ENCODE results near the gene SYVN1. TPM values are rescaled to one million over a fixed set of nuclear protein-coding genes. Genes with fewer than 3 reads are reported as not detected.
A peak's percentile ranks its signal among the peaks of the same experiment; 100 is the strongest.

Gene SYVN1
- total RNA-seq, 1 donor from 2014 or later, result 52.6 TPM

DNA sequence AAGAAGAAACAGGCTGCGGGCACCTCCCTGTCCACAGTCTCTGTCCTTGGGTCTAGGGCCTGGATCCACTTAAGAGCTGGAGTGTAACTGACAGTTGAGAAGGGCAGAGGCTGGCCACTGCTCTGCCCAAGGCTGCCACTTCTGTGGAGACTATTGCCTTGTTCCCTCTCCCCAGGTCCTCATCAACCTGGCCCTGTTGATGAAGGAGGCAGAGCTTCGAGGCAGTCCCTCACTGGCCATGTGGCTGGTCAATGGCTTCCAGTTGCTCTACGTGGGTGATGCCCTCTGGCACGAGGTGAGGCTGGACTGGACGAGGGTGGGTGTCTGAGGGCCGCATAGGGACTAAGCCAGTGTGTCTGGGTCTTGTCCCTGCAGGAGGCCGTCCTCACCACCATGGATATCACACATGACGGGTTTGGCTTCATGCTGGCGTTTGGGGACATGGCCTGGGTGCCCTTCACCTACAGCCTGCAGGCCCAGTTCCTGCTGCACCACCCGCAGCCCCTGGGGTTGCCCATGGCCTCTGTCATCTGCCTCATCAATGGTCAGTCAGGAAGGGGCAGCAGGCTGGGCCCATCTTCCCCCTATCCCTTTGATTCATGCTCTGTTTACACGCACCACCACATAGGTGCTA lies 19.7 kb downstream of the SYVN1 start:
- Mint-ChIP-seq H3K4me1 (peaks cover 37% of the 10 kb centered on the region), H3K4me3 (peak overlapping the region; percentile 39), H3K9me3 (no peaks in the 10 kb centered on the region), H3K27ac (no peak overlapping the region), H3K36me3 (peaks cover 9% of the 10 kb centered on the region), H3K27me3 (ENCODE audit: low read depth) (peaks cover 2% of the 10 kb centered on the region)
- TF ChIP-seq CTCF (IDR thresholded peaks at IDR 0.05; ENCODE audit: unreplicated experiment), result no peak
- DNase-seq (ENCODE audit: low spot score in 2 of 2, unreplicated experiment in 2 of 2), result no peak

GRCh38 chr11:65113839-65114238 lies 20.5 kb downstream of the SYVN1 start:
- Mint-ChIP-seq H3K4me1 (peaks cover 36% of the 10 kb centered on the region), H3K9me3 (no peaks in the 10 kb centered on the region), H3K27ac (peak overlapping the region; percentile 96), H3K4me3 (peak overlapping the region; percentile 95), H3K36me3 (peaks cover 8% of the 10 kb centered on the region), H3K27me3 (ENCODE audit: low read depth) (peaks cover 2% of the 10 kb centered on the region)
- DNase-seq (ENCODE audit: low spot score in 2 of 2, unreplicated experiment in 2 of 2), result no peak
- TF ChIP-seq CTCF (IDR thresholded peaks at IDR 0.05; ENCODE audit: unreplicated experiment), result no peak

GRCh38 chr11:65113361-65113756 lies 21.0 kb downstream of the SYVN1 start:
- H3K36me3 Mint-ChIP-seq, result peaks cover 3% of the 10 kb centered on the region
- no peak for TF ChIP-seq CTCF (IDR thresholded peaks at IDR 0.05; ENCODE audit: unreplicated experiment)
- peak overlapping the region; percentile 96 for H3K27ac Mint-ChIP-seq

DNA sequence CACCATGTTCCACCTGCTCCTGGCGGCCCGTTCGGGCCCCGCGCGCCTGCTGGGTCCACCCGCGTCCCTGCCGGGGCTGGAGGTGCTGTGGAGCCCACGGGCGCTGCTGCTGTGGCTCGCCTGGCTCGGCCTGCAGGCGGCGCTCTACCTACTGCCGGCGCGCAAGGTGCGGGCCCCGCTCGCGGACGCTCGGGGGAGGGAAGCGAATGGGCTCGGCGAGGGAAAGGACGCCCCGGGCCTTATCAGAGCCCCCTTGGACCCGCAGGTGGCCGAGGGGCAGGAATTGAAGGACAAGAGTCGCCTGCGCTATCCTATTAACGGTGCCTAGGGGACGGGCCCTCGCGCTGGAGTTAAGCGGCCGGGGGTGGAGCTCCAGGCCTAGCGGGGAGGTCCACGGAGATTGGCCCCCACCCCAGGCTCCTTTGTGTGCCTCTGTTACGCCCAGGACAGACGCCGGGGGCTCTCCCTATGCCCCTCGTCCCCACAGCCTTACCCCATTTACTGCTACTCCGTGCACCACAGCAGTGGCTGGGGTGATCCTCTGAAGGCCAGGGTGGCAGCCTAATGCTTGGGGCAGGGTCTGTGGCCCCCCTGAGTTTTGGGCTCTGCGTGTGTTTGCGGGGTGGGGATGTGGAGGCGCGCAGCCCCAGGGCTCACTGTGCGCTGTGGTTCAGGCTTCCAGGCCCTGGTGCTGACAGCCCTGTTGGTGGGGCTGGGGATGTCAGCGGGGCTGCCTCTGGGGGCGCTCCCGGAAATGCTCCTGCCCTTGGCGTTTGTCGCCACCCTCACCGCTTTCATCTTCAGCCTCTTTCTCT lies 21.6 kb downstream of the SYVN1 start:
- no peaks in the 10 kb centered on the region for H3K9me3 Mint-ChIP-seq
- H3K36me3 Mint-ChIP-seq, result peaks cover under 1% of the 10 kb centered on the region
- peak in 1 of 2 experiments; percentile 76 for DNase-seq (ENCODE audit: low spot score in 2 of 2, unreplicated experiment in 2 of 2)
- peak; percentile 84 for TF ChIP-seq CTCF (IDR thresholded peaks at IDR 0.05; ENCODE audit: unreplicated experiment)
- H3K27me3 Mint-ChIP-seq (ENCODE audit: low read depth), result peaks cover 2% of the 10 kb centered on the region
- H3K4me1 Mint-ChIP-seq, result peaks cover 34% of the 10 kb centered on the region
- peak overlapping the region; percentile 96 for H3K27ac Mint-ChIP-seq
- peak overlapping the region; percentile 95 for H3K4me3 Mint-ChIP-seq

More at GRCh38 chr11:65113361-65113756, 21.0 kb downstream of the SYVN1 start:
- H3K4me1 Mint-ChIP-seq, result peaks cover 36% of the 10 kb centered on the region
- H3K4me3 Mint-ChIP-seq, result peak overlapping the region; percentile 95
- no peaks in the 10 kb centered on the region for H3K9me3 Mint-ChIP-seq
- DNase-seq (ENCODE audit: low spot score in 2 of 2, unreplicated experiment in 2 of 2), result no peak
- peaks cover 2% of the 10 kb centered on the region for H3K27me3 Mint-ChIP-seq (ENCODE audit: low read depth)

GRCh38 chr11:65111744-65112545 lies 22.4 kb downstream of the SYVN1 start, which contains the start of gene TM7SF2:
TM7SF2 (plus strand) TSS chr11:65111872; CDS start chr11:65112016, 144 bp downstream.
- Mint-ChIP-seq H3K4me1 (peaks cover 34% of the 10 kb centered on the region), H3K27me3 (ENCODE audit: low read depth) (peaks cover 2% of the 10 kb centered on the region), H3K4me3 (peak within 1 kb of the TSS; percentile 95), H3K27ac (peak within 1 kb of the TSS; percentile 96), H3K9me3 (no peaks in the 10 kb centered on the region), H3K36me3 (no peaks in the 10 kb centered on the region)
- DNase-seq (ENCODE audit: low spot score in 2 of 2, unreplicated experiment in 2 of 2), result peak; percentile 91 to 92
- no peak for TF ChIP-seq CTCF (IDR thresholded peaks at IDR 0.05; ENCODE audit: unreplicated experiment)

All from mesothelial cell of epicardium (in vitro differentiated cells).